Glutamatergic neuron (in vitro differentiated cells): ENCODE results near the gene USH2A. TPM values are rescaled to one million over a fixed set of nuclear protein-coding genes. Genes with fewer than 3 reads are reported as not detected.

Experiments
- DNase-seq: peaks from one replicate; pipeline ENCODE4 v3.0.0; 2022
- H3K27ac Mint-ChIP-seq: one replicate; pipeline ENCODE4 v1.8.0; 2020; ENCODE audit warnings: mild to moderate bottlenecking, mixed read lengths, inconsistent platforms; ENCODE audit not compliant: unreplicated experiment
- H3K27me3 Mint-ChIP-seq: one replicate; pipeline ENCODE4 v1.8.0; 2020; ENCODE audit warnings: mild to moderate bottlenecking, moderate library complexity, mixed read lengths, inconsistent platforms; ENCODE audit not compliant: unreplicated experiment
- H3K36me3 Mint-ChIP-seq: one replicate; pipeline ENCODE4 v1.8.0; 2020; ENCODE audit warnings: mild to moderate bottlenecking, mixed read lengths, inconsistent platforms; ENCODE audit not compliant: unreplicated experiment
- H3K4me1 Mint-ChIP-seq: one replicate; pipeline ENCODE4 v1.8.0; 2020; ENCODE audit warnings: mild to moderate bottlenecking, low read depth, mixed read lengths, inconsistent platforms; ENCODE audit not compliant: unreplicated experiment
- H3K4me3 Mint-ChIP-seq: one replicate; pipeline ENCODE4 v1.8.0; 2020; ENCODE audit warnings: mild to moderate bottlenecking, mixed read lengths, inconsistent platforms; ENCODE audit not compliant: unreplicated experiment
- H3K9me3 Mint-ChIP-seq: one replicate; pipeline ENCODE4 v1.8.0; 2020; ENCODE audit warnings: mild to moderate bottlenecking, moderate library complexity, mixed read lengths, inconsistent platforms; ENCODE audit not compliant: unreplicated experiment
- CTCF ChIP-seq: fragments of 200-600 bp; sonication (generic); IDR thresholded peaks from one replicate; pipeline ENCODE4 v1.5.0; 2021; ENCODE audit not compliant: partially characterized antibody, unreplicated experiment
- total RNA-seq: library from RNA; stranded (reverse); fragmentation: NEBNext Ultra II Directional; extraction: Animal tissue kit (Norgen Biotek cat#: 25700); gene quantifications from one replicate; pipeline ENCODE4 v1.2.1, GENCODE V29; 2021; ENCODE audit not compliant: unreplicated experiment

Gene USH2A
- total RNA-seq, 1 donor from 2014 or later: not detected

GRCh38 chr1:215744419-215744818 lies 678.8 kb downstream of the USH2A start:
- TF ChIP-seq CTCF: no peak
- H3K36me3 Mint-ChIP-seq: no peaks in the 10 kb centered on the region
- no peaks in the 10 kb centered on the region for H3K27me3 Mint-ChIP-seq
- no peaks in the 10 kb centered on the region for H3K4me1 Mint-ChIP-seq
- no peak for DNase-seq
- H3K9me3 Mint-ChIP-seq: no peaks in the 10 kb centered on the region
- no peak overlapping the region for H3K27ac Mint-ChIP-seq
- no peak overlapping the region for H3K4me3 Mint-ChIP-seq

GRCh38 chr1:215739025-215739424 lies 684.2 kb downstream of the USH2A start:
- TF ChIP-seq CTCF: no peak
- Mint-ChIP-seq H3K27me3 (no peaks in the 10 kb centered on the region), H3K4me1 (no peaks in the 10 kb centered on the region), H3K9me3 (peaks cover 6% of the 10 kb centered on the region), H3K27ac (no peak overlapping the region), H3K36me3 (peaks cover 10% of the 10 kb centered on the region), H3K4me3 (no peak overlapping the region)
- DNase-seq: no peak

GRCh38 chr1:215731699-215732098 lies 691.5 kb downstream of the USH2A start:
- H3K4me3 Mint-ChIP-seq: no peak overlapping the region
- H3K36me3 Mint-ChIP-seq: peaks cover 10% of the 10 kb centered on the region
- TF ChIP-seq CTCF: no peak
- no peaks in the 10 kb centered on the region for H3K27me3 Mint-ChIP-seq
- peaks cover 6% of the 10 kb centered on the region for H3K9me3 Mint-ChIP-seq
- no peak overlapping the region for H3K27ac Mint-ChIP-seq
- no peaks in the 10 kb centered on the region for H3K4me1 Mint-ChIP-seq
- no peak for DNase-seq

GRCh38 chr1:215730600-215730999 lies 692.6 kb downstream of the USH2A start:
- Mint-ChIP-seq H3K9me3 (peaks cover 6% of the 10 kb centered on the region), H3K4me1 (no peaks in the 10 kb centered on the region), H3K27ac (no peak overlapping the region), H3K27me3 (no peaks in the 10 kb centered on the region), H3K4me3 (no peak overlapping the region), H3K36me3 (peaks cover 10% of the 10 kb centered on the region)
- DNase-seq: no peak
- no peak for TF ChIP-seq CTCF

GRCh38 chr1:215728169-215728568 lies 695.1 kb downstream of the USH2A start:
- no peaks in the 10 kb centered on the region for H3K4me1 Mint-ChIP-seq
- TF ChIP-seq CTCF: no peak
- no peak for DNase-seq
- no peak overlapping the region for H3K27ac Mint-ChIP-seq
- H3K36me3 Mint-ChIP-seq: no peaks in the 10 kb centered on the region
- no peaks in the 10 kb centered on the region for H3K27me3 Mint-ChIP-seq
- no peaks in the 10 kb centered on the region for H3K9me3 Mint-ChIP-seq
- H3K4me3 Mint-ChIP-seq: no peak overlapping the region
